Measurements from ENCODE around the gene LILRA1.
"Not testable (repeated sequence)": the region's sequence is repeated elsewhere in the genome, so short reads cannot be mapped to it uniquely, and the experiment has no call there.

The LILRA1 gene

DNA sequence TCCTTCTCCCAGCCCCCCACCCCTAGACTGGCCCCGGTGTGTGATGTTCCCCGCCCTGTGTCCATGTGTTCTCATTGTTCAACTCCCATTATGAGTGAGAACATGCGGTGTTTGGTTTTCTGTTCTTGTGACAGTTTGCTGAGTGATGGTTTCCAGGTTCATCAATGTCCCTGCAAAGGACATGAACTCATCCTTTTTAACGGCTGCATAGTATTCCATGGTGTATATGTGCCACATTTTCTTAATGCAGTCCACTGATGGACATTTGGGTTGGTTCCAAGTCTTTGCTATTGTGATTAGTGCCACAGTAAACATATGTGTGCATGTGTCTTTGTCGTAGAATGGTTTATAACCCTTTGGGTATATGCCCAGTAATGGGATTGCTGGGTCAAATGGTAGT is 15.2 kb upstream of the LILRA1 start:
- FAIRE-seq = not testable (repeated sequence)

DNA sequence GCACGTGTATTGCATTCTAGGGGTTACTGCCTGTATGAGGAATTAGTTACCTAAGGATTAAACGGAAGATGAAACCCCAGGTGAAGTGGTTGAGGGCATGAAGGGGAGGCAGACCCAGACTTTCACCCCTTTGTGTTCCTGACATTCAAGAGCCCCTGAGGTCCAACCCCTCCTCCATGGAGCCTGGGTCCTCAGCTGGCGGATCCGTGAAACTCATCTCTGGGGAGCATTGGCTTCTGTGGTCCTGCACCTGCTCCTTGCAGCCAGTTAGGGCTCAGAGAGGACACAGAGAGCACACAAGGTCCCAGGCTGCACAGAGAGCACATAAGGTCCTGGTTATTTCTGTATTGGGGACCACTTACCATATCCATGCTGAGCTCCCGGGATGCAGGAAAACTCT is 7.0 kb upstream of the LILRA1 start:
- no peak for FAIRE-seq

DNA sequence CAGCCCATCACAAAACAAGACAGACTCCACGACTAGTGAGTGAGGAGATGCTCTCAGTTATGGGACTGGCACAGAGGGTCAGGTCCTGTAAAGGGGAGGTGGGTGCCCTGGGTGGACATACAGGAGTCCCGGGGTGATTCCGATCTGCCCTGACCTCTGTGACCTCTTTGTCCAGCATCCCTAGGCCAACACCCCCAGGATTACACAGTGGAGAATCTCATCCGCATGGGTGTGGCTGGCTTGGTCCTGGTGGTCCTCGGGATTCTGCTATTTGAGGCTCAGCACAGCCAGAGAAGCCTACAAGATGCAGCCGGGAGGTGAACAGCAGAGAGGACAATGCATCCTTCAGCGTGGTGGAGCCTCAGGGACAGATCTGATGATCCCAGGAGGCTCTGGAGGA is 6.4 kb upstream of the LILRA1 start:
- no peak for FAIRE-seq

DNA sequence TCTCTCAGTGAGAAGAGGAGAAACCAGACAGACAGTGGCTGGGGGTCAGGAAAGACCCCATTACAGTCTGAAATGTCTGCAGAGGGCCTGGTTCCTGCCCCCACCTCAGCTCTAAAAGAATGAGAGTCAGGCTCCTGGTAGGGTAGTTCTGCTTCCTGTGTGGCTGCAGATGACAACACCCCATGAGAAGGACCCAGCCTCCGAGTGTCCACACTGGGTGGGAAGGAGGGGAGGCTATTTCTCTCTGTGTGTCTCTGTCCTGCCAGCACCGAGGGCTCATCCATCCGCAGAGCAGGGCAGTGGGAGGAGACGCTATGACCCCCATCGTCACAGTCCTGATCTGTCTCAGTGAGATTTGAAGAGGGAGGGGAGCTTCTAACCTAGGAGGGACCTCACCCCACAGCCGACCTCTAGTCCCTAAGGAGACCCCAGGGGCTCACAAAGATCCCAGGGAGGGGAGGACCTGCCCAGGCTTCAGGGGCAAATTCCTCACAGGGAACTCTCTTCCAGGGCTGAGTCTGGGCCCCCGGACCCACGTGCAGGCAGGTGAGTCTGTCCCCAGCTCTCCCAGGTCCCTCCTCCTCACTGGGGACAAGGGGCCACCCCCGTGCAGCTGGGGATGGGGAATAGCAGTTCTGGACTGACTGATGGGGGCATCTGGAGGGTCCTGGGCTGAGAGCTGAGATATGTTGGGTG is 647 bp downstream of the LILRA1 start:
- FAIRE-seq = not testable (repeated sequence)

DNA sequence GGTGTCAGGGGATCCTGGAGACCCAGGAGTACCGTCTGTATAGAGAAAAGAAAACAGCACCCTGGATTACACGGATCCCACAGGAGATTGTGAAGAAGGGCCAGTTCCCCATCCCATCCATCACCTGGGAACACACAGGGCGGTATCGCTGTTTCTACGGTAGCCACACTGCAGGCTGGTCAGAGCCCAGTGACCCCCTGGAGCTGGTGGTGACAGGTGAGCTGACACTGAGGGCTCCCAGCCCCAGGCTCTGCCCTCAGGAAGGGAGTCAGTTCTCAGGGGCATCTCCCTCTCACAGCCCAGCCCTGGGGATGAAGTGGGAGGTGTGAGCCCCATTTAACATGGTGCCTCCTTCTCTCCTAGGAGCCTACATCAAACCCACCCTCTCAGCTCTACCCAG is 1.3 kb downstream of the LILRA1 start:
- no peak for FAIRE-seq

DNA sequence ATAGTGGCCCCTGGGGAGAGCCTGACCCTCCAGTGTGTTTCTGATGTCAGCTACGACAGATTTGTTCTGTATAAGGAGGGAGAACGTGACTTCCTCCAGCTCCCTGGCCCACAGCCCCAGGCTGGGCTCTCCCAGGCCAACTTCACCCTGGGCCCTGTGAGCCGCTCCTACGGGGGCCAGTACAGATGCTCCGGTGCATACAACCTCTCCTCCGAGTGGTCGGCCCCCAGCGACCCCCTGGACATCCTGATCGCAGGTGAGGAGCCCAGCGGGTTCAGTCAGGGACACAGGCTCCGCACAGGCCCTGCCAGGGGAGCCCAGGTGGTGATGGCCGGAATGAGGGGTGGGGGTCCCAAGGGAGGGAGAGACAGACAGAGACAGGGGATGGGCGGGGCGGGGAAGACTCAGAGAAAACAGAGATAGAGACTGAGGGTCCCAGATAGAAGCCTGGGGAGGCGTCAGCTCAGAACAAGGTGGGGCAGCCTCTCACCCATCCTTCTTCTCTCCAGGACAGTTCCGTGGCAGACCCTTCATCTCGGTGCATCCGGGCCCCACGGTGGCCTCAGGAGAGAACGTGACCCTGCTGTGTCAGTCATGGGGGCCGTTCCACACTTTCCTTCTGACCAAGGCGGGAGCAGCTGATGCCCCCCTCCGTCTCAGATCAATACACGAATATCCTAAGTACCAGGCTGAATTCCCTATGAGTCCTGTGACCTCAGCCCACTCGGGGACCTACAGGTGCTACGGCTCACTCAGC is 2.4 kb downstream of the LILRA1 start:
- not testable (repeated sequence) for FAIRE-seq

DNA sequence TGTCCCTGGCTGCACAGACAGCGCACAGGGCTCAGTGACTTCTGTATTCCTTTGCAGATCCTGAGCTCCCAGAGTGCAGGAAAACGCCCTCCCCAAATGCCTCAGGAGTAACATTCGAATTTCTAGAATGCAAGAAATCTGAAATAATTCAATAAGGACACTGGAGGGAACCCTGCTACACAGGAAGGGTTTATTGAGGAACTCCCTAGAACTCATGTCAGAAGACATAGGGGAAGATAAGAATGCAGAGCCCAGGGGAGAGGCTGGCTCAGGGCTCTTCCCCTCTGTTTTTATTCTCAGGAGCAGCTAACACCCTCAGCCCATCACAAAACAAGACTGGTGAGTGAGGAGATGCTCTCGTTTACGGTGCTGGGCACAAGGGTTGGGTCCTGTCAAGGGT is 6.8 kb downstream of the LILRA1 start:
- FAIRE-seq = no peak

DNA sequence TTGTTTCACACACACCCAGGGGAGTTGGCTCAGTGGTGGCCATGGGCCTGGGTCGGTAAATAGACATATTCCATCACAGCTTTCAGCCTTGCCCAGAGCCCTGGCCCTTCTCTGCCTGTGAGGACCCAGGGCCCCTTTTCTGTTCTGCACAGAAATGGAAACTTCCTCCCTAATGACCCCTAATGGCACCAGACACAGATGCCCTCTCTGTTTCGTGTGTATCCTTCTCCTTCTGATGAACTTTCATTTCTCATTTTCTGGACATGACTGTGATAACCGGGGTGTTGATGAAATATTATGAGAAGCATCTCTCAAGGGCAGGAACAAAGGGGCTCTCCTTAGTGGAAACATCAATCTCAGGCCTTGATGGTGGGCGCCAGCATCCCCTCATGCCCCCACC is 12.8 kb downstream of the LILRA1 start:
- no peak for FAIRE-seq

DNA sequence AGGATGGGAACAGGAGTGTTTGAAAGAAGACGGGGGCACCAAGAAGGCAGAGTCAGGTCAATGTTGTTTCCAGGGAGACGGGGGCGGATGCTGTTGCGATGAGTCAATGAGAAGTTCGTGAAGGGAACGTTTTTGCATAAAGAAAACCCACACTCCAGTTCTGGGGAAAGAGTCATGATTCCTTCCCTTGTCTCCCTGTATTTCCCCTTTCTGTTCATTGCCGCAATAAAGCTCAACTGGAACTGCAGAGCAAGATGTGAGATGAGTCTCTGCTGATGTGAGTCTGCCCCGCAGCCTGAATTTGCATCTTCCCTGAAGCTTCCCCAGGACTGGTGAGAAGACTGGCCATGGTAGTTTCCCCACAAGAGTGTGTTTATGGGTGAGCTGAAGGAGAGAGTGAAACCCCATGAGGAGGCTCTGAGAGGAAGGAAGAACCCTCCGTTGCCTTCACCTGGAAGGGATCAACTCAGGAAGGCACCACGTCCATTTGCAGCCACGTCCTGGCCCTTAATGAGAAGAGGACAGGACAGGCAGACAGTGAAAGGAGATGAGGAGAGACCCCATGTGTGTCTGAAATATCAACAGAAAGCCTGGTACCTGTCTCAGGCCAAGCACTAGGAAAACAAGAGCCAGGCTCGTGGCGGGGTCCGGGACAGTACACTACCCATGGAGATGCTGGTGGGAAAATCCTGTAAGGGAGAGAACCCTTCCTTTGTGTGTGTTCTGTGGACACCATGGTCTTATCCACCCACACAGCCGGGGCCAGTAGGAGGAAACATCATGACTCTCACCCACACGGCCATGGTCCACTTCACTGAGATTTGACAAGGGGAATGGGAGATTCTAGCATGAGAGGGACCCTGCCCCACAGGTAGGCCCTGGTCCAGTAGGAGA is 13.7 kb downstream of the LILRA1 start:
- no peak for FAIRE-seq

DNA sequence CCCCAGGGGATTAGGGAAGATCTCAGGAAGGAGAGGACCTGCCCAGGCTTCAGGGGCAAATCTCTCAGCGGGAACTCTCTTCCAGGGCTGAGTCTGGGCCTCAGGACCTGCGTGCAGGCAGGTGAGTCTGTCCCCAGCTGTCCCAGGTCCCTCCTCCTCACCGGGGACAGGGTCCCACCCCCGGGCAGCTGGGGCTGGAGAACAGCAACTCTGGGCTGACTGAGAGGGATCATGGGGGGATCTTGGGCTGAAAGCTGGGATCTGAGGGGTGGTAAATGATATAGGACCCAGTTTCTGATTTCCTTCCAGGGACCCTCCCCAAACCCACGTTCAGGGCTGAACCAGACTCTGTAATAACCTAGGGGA is 14.3 kb downstream of the LILRA1 start:
- no peak for FAIRE-seq

DNA sequence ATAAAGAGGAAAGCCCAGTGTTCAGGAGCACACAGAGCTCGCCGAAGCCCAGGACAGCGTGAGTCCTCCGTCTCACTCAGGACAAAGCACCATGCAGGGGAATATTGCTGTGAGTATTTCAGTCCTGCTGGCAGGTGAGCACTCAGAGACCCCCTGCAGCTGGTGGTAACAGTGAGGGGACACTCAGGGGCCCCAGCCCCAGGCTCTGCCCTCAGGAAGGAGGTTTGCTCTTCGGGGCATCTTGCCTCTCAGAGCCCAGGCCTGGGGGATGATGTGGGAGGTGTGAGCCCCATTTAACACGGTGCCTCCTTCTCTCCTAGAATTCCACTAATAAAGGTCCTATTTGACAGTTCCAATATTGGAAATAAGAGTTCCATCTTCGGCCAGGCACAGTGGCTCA is 14.8 kb downstream of the LILRA1 start:
- no peak for FAIRE-seq

DNA sequence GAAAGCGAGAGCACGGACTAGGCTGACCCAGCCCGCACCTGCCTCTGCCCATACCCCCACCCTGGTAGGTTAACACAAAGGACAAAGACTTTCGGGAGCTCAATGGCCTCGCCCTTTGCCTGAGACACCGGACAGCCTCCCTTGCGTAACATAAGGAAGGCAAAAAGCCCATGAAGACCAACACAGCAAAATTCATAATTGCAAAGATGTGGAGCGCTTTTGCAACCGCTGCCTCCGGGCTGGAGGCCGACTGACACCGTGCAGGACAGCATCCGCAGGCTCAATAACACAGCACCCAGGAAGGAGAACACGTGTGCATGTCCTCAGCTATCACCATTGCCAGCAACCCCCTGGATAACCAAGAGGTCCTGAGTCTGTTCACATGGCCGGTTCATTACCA is 15.4 kb downstream of the LILRA1 start:
- FAIRE-seq = no peak

DNA sequence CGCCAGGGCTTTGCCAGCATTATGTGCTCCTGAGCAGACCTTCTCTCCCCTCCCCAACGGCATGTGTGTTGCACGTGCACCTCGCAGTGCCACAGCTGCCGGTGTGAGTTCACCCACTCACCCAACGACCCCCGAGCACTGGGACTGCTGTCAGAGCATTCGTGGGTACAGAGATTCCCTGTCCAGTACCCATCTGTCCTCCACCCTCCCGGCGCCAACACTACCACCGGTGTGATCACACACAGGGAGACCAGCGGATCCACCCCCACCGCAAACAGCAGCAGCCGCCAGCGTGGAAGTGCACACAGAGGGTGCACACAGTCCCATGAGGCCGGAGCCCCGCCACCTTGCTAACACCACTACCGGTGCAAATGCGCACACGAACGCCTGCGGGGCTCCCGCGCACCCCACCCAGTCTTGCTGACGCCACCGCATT is 15.9 kb downstream of the LILRA1 start:
- FAIRE-seq = no peak

DNA sequence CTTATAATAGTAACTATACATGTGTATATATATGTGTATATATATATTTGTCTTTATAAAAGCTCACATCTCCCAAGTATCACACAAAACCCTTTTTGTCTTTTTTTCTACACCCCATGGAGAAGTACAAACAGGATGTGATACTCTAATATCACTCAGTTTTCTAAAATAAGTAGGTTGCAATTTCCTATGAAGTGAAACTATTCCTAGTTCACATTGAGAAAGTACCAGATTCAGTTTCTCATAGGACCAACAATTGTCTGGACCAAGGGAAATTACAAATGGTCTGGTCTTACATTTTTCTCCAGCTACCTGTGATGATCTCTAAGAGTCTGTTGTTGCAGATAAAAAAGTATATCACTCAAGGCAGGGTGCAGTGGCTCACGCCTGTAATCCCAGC is 19.0 kb downstream of the LILRA1 start:
- no peak for FAIRE-seq

DNA sequence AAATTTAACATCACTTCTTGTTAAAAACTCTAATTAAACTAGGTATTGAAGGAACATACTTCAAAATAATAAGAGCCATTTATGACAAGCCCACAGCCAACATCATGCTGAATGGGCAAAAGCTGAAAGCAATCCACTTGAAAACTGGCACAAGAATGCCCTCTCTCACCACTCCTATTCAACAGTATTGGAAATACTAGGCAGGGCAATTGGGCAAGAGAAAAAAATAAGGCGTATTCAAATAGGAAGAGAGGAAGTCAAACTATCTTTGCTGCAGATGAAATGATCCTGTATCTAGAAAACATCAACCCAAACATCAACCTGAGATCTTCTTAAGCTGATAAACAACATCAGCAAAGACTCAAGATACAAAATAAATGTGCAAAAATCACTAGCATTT is 21.3 kb downstream of the LILRA1 start:
- no peak for FAIRE-seq

DNA sequence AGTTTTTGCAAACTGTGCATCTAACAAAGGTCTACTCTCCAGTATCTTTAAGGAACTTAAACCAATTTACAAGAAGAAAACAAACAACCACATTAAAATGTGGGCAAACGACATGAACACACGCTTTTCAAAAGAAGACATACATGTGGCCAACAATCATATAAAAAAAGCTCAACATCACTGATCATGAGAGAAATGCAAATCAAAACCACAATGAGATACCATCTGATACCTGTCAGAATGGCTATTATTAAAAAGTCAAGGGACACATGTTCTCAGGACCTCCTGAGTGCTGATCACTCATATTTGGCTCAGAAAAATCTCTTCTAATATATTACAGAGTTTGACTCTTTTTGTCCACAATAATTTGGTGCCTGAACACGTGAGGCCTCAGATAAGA is 22.6 kb downstream of the LILRA1 start:
- no peak for FAIRE-seq

DNA sequence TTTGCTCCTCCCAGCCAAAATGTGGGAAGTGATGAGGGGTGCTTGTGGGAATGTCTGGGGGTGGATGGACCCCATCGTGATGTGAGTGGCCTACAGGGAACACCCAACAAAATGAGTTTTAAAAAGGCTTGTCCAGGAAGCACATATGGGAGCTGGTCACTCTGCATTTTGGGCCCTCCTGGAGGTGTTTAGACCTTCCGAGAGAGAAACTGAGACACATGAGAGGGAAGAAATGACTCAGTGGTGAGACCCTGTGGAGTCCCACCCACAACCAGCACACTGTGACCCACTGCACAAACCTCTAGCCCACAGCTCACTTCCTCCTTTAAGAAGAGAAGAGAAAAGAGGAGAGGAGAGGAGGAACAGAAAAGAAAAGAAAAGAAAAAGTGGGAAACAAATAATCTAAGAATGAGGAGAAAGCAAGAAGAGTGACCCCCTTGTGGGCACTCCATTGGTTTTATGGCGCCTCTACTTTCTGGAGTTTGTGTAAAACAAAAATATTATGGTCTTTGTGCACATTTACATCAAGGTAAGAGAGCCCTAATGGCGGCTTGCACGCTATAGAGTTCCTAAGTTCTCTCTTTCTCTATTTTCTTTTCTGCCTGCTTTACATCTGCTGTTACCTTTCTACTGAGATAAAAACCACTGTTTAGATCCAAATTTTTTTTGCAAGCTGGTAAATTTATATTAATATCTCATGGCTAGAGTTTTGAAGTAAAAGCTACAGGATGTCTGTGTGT is 23.6 kb downstream of the LILRA1 start:
- FAIRE-seq = no peak

DNA sequence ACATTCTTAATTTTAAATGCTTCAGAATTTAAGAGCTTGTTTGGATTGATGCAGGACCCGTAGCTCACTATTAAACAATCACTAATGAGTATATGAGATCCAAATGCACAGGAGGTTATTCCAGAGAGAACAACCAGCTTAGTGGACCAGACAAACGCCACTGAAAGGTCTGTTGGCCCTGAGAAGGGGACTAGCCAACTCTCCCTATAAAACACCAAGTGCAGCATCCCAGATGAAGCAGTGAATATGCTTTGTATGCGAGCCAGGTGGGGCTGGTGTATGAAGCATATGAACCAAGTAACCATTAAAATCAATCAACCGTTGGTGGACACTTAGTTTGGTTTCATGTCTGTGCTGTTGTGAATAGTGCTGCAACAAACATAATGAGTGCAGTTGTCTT is 27.0 kb downstream of the LILRA1 start:
- no peak for FAIRE-seq

DNA sequence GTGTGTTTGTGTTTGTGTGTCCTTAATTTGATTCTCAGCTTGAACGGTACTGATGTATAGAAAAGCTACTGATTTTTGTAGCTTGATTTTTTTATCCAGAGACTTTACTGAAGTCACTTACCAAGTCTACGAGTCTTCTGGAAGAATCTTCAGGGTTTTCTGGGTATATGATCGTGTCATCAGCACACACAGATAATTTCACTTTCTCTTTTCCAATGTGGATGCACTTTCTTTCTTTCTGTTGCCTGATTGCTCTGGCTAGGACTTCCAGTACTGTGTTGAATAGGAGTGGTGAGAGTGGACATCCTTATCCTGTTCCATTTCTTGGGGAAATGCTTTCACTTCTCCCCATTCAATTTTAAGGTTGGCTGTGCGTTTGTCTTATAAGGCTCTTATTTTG is 29.0 kb downstream of the LILRA1 start:
- no peak for FAIRE-seq

DNA sequence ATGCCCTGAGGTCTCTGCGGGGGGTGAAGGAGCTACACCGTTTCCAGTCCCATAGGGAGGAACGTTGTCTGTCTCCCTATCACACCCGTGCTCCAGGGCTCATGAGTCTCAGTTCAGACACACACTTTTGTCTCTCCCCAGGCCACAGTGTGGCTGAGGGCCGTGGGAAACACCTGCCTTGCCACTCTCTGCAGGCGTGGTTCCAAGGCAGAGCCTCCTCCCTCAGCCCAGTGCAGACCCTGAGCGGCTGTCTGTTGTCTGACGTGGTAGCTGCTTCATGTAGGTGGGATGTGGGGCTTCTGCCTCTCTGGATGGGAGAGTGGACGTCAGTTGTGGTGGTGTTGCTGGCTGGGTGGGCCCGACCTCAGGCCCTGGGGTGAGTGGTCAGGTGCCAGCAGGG is 30.8 kb downstream of the LILRA1 start:
- FAIRE-seq = not testable (repeated sequence)

DNA sequence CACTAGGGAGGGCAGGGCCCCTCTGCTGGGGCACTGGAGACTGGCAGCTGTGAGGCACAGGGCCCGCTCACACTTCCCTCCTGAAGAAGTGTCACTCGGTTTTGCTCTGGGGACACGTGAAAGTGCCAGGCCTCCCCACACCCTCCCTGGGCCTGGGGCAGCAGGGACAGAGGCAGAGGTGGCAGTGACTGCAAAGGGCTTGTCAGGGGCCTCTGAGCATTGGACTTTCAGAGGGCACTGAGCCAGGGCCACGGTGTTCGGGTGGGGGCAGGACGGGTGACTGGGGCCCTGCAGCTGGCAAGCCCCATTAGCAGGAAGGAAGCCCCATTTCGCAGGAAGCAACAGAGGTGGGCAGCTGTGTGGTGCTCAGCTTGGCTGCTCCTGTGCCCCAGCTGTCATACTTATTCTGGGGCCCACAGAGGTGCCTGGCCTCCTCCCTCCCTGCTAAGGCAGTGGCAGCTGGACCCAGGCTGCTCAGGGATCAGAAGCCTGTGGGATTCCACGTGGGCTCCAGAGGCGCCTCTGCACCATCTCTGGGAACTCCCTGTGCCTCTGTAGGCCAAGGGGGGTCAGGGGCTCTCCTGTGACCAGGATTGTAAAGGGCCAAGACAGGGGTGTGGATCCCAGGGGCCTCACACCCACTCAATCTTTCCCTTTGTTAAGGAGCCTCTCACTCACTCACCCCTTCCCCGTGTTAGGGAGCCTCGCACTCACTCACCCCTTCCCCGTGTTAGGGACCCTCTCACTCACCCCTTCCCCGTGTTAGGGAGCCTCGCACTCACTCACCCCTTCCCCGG is 31.7 kb downstream of the LILRA1 start:
- FAIRE-seq = not testable (repeated sequence)

DNA sequence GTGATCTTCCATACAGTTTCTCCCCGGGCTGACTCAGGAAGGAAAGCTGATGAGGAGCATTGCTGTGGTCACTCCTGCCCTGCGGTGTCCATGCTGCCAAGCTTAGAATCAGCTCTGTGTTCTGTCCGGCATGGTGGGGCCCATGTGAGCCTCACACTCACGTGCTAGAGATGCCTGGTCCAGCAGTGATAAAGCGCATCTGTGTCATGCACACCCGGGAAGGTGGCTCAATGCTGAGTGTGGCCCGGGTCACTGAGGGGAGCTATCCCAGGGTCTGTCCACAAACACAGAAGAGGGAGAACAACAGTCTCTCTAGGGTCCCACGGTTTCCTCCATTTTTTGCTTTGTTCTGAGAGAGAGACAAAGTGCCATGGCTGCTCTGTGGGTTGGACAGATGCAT is 33.3 kb downstream of the LILRA1 start:
- FAIRE-seq = no peak
